HG02588 (cell line): ENCODE results near the gene PRKD1.
"Not testable (repeated sequence)": the region's sequence is repeated elsewhere in the genome, so short reads cannot be mapped to it uniquely, and the experiment has no call there.

Experiments used
- ATAC-seq: cut with Tn5 transposase; IDR thresholded peaks from one replicate; pipeline ENCODE4 v1.9.1; 2021; ENCODE audit warnings: mild to moderate bottlenecking, moderate library complexity; ENCODE audit not compliant: unreplicated experiment

PRKD1 gene

DNA sequence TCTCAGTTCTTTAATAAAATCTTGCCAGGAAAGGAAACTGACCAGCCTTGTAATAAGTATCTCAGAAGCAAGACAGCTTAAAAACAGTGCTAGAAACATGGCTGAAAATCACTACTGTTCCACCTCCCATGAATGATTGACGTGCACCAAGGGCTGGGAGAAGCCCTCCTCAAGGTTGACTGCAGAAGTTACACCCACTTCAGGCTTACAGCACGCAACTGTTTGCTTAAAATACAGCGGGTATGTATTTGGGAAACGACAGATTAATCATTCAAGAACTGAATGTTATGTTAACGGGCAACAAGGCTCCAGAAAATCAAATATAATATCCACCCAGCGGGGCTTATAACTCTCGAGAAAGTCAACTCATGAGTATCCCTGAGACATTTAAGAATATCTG, 22.1 kb downstream of the PRKD1 start:
- no peak for ATAC-seq

DNA sequence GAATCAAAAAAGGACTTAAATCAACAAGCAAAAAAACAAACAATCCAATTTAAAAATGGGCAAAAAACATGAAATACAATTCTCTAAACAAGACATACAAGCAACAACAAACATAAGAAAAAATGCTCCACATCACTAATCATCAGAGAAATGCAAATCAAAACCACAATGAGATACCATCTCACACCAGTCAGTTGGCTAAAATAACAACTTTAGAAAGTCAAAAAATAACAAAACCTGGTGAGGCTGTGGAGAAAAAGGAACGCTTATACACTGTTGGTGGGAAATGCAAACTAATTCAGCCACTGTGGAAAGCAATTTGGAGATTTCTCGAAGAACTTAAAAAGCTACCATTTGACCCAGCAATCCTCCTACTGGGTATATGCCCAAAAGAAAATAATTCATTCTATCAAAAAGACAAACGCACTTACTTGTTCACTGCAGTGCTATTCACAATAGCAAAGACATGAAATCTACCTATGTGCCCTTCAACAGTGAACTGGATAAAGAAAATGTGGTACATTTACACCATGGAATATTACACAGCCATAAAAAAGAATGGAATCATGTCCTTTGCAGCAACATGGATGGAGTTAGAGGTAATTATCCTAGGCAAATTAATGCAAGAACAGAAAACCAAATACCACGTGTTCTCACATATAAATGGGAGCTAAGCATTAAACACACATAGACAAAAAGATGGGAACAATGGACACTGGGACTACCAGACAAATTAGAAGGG, 26.9 kb downstream of the PRKD1 start:
- ATAC-seq, result no peak

DNA sequence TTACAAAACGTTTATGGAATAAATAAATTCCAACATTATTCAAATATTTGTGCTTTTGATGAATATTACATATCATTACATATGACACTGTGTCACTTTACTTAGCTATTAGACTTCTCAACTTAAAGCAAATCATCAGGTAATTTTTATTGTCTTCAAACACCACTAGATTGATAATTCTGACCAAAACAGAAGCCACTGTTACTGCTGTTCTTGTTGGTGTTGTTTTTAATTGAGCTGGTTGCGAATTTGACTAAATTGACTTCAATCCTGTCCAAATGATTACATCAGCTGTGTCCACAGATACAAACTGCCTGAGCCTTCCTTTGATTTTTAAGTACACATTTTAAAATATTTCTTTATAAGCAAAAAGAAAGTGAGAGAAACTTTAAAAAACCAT, 29.2 kb downstream of the PRKD1 start:
- ATAC-seq, result no peak

DNA sequence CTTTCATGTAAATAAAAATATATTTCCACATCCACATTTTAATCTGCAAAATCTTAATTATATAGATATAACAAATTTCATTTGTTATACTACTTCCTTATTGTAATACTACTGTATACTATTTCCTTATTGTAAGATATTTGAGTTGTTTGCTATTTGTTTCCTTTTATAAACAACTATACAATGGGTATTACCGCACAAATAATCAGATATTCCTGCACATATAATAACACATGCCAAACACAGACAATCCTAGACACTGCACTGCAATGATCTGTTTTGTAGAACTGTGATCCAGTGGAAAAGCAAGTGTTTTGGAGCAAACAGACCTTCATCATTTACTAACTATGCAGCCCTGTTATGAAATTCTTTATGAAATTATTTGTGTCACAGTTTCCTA, 30.5 kb downstream of the PRKD1 start:
- ATAC-seq, result no peak

DNA sequence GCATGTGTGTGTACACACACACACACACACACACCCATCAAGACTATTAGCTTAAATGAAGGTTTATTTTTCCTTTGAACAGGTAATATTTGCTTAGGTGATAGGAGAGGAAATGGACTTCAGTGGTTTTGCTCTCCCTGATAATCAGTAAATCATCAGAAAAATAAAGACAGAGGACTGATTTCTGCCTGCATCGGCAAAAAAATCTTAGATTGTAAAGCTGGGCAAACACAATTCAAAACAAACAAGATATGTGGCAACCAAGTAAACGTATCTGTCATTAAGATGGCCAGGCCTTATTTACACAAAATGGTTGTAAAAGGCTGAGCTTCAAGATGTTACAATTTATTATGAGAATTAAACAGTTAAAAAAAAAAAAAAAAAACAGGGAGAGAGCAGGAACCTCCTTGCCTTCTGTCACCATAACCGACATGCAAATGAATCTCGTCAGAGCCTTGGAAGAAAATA, 31.3 kb downstream of the PRKD1 start:
- ATAC-seq, result no peak

DNA sequence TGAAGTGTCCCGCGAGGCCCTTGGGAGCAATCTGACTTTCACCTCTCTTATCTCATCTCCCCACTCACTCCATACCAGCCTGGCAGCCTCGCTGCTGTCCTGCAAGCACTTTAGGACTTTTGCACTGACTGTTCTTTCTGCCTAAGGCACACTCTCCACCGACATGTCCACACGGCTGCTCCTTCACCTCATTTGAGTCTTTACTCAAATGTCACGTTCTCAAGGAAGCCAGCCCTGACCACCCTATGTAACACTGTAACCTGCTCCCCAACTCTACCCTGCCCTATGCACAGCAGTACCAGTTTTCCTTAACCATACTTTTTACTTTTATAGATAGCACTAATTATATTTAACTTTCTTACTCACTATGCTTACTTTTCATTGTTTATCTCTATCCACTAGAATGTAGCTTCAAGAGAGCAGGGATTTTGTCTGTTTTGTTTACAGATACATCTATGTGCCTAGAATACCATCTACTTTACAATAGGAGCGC, 32.0 kb downstream of the PRKD1 start:
- no peak for ATAC-seq

DNA sequence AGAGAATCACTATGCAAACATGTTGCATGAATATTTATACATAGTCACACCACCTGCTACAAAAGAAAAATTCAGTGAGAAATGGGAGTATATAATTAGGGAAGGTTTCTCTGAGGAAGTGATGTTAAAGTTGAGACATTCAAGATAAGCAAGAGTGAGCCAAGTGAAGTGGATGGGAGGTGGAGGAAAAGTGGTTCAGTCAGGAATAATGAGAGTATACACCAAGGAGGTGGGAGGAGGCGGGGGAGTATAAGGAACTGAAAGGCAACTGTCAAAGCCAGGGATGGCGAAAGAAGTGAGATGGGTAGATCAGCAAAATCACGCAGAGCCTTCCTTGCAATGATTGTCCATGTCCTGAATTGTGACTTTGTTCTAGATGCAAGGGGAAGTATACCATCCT, 33.7 kb downstream of the PRKD1 start:
- ATAC-seq, result no peak

DNA sequence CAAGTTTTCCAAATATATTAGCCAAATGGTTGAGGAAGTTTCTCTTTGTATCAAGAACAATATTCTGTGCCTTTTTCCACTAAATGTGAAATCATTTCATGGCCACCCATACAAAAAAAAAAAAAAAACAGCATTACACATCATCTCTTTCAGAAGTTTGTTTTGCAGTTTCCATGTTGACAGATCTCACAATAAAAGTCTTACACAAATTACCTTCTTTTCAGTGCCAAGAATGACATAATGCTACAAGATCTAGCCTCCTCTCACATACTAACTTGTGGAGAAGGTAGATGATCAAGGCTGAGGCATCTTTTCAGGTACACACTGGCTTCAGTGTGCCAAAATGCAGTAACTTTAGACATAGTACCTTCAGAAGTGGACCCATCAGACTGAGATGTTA, 35.3 kb downstream of the PRKD1 start:
- no peak for ATAC-seq

DNA sequence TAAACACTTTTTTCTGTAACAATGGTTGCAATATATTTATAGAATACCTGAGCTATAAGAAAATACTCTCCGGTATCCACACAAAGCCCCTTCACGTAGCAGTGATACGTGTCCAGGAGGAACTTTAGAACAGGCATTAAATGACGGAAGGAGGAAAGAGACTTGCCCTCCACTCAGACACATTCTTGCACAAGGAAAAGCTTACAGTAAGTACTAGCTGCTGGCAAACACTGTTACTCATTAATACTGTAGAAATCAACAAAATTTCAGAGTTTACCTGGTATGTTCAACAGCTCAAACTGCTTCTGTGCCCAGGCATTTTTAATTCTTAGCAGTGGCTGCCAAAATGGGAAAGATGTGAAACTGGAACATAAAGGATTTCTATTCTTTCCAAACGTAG, 41.7 kb downstream of the PRKD1 start:
- ATAC-seq, result no peak

DNA sequence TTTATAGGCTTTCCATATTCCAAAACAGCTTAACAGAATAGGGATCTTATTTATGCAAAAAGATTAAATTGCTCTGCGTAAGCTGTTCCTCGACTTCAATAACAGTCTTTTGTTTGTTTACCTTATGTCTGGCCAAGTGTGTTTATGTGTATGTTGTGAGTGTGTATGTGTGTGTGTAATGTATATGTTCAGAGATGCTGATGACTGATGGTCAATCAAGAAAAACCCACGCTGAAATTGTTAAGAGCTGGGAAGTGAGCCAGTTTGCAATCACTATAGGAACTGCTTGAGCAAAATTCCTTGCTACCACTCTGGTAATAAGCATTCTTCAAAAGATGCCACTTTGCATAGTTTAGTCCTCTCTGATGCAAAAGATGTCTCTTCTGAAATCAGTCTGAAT, 59.6 kb downstream of the PRKD1 start:
- ATAC-seq, result no peak

DNA sequence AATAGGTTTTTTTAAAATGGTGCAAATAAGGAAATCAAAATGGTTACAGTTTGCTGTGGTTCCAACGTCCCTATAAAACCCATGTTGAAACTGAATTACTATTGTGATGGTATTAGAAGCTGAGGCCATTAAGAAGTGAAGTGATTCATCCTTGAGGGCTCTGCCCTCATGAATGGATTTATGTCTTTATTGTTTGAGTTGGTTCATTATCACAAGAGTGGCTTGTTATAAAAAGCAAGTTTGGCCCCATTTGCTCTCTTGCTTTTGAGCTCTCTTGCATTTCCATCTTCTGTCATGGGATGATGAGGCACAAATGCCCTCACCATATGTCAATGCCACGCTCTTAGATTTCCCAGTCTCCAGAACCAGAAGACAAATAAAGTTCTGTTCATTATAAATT, 62.3 kb downstream of the PRKD1 start:
- no peak for ATAC-seq

DNA sequence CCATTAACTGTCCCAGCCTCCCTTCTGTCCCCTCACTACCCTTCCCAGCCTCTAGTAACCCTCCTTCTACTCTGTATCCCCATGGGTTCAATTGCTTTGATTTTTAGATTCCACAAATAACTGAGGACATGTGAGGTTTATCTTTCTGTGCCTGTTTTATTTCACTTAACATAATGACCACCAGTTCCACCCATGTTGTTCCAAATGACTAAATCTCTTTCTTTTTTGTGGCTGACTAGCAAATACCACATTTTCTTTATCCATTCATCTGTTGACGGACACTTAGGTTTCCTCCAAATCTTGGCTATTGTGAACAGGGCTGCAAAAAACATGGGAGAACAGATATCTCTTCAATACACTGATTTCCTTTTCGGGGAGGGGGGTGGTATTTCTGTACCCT, 65.7 kb downstream of the PRKD1 start:
- no peak for ATAC-seq

DNA sequence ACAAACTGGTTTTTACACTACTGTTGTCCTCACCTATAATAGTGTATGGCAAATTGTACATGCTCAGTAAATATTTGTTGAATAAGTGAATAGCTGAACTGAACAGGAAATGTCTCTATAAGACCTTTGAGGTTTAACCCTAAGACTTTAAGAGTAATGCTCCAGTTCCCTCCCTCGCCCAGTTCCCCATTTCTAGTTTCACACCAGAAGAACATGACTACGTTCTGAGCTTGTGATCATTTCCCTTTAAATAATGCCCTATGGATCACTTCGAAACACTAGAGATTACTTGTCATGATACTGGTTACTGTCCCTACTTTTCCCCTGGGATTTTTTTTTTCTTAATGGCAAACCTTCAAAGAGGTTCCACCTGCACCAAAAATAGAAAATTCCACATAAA, 69.3 kb downstream of the PRKD1 start:
- peak; percentile 91 for ATAC-seq

DNA sequence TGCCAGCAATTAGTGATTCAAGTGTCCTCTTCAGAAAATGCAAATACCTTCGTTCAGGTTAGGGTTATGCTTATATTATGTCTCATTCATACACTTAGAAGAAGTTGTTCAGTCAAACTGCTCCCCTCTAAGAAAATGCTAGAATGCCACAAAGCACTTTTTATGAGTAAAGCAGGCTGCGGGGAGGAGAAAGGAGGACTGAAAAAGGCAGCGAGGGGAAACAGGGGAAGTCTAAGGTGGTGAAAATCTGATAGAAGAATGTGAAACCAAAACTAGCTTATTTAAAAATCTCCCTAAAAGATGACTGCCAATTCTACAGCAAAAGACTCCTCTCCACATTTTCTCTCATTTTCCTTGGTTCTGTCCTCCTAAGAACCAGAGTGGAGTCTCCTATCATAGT, 70.1 kb downstream of the PRKD1 start:
- ATAC-seq, result peak; percentile 66

DNA sequence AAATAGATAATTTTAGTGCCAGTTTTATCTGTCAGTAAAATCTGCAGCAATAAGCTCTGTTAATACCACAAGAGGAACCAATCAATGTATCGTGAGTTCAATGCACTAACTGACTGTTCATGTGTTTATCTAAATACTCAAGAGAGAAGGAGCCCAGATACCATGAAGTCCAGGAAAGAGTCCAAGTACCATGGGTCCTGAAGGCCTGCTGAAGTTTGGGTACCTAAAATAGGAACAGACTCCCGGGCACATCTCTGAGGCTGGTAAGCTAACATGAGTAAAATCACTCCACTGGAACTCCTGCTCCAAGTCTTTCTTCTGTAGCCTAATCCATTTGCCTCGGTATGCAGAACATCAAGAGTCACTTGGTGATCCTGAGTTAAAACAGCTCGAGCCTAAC, 71.1 kb downstream of the PRKD1 start:
- ATAC-seq, result no peak

DNA sequence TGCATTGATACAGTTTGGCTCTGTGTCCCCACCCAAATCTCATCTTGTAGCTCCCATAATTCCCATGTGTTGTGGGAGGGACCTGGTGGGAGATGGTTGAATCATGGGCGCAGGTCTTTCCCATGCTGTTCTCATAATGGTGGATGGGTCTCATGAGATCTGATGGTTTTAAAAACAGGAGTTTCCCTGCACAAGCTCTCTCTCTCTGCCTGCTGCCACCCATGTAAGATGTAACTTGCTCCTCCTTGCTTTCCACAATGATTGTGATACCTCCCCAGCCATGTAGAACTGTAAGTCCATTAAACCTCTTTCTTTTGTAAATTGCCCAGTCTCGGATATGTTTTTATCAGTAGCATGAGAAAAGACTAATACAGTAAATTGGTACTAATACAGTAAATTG, 74.0 kb downstream of the PRKD1 start:
- ATAC-seq, result not testable (repeated sequence)

DNA sequence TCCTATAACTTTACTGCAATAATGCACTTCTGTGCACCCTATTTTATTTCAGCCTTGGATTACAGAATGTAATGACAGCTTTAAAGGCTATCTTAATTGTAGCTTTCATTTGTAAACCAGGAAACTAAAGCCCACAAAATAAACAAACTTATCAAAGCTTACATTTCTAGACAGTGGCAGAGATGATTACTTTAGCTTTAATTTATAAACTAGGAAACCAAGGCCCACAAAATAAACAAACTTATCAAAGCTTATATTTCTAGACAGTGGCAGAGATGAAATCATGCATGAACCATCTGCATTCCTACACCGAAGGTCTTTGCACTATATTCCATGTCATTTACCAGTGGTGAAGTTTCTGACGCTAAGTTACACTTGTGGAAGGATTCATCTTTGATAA, 74.4 kb downstream of the PRKD1 start:
- no peak for ATAC-seq

DNA sequence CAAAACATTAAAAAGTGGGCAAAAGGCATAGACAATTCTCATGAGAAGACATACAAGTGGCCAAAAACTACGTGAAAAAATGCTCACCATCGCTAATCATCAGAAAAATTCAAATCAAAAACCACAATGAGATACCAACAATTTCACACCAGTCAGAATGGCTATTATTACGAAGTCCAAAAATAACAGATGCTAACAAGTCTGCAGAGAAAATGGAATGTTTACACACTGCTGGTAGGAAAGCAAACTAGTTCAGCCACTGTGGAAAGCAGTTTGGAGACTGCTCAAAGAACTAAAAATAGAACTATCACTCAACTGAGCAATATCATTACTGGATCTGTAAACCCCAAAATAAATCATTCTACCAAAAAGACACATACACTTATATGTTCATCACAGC, 76.2 kb downstream of the PRKD1 start:
- no peak for ATAC-seq

DNA sequence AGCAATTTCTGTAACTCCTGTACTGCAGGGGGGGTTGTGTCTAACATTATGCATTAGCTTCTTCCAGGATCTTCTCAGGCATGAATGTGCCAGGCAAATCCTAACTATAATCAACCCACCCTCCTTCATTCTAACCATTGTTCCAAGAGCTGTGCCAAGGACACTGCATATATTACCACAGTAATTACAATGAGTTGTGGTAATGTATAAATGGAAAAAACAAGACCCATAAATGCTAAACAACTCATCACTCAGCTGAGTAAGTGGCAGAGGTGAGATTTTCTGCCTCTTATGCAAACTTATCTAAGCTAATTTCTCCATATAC, 80.6 kb downstream of the PRKD1 start:
- no peak for ATAC-seq

DNA sequence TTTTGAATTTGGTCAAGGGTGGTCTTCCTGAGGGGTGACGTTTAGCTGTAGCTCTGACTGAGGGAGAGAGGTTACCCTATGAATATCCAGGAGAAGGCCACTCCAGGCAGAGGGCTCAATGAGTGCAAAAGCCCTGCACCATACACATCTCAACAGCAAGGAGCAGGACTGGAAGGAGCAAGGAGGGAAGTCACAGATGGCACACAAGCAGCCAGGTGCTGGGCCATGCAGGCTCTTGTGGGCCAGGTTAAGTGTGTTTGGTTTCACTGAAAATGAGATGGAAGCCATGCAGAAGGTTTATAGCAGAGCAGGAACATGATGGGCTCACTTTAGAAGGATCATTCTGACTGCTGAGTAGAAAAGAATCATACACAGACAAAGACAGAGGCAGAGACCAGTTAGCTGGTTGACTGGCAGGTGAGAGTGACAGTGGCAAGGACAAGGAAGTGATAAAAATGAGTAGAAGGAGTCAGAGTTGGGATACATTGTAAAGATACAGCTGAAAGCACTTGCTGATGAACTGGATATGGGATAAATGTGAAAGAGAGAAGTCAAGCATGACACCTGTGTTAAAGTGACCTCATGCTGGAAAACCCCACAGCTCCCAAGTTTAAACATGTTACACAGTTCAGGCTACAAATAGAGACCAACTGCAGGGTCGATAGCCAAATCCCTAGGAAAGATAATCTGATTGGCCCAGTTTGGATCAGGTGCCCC, 81.2 kb downstream of the PRKD1 start:
- ATAC-seq, result peak; percentile 81

DNA sequence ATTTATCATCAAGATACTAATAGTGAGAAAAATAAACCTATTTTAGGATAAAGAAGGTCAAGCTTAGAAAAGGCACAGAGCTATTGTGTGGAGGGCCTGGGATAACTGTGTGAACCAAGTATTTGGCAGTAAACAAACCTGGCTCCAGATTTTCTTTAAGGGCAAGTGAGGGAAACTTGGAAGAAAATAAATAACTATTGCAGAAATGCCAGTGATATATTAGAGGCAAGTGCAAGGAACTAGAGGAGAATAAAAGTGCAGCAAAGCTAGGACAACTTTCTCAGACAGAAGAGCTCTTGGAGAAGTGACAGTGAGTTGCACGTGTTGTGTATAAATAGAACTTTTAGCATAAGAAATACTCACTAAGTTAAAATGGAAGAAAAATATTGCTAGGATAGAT, 83.7 kb downstream of the PRKD1 start:
- ATAC-seq, result no peak

DNA sequence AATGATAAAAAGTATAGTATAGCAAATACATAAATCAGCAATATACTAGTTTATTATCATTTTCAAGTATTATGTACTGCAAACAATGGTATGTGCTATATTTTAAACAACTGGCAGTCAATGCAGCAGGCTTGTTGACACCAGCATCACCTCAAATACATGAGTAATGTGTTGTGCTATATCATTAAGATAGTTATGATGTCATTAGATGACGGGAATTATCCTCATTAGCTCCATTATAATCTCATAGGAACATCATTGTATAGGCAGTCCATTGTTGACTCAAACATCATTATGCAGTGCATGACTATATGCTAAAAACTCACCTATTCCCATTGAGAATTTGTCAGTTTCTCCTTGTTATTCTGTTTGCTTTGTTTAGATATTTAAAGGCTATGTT, 85.4 kb downstream of the PRKD1 start:
- ATAC-seq, result no peak
